ENCODE data around the gene CCNB2.

- no peak for TF ChIP-seq CTCF (IDR thresholded peaks at IDR 0.05; ENCODE audit: low read depth, low read length)
- no peak for TF ChIP-seq EZH2phosphoT487 (IDR thresholded peaks at IDR 0.05; ENCODE audit: low read depth)
Observed at GRCh38 chr15:59165726-59166125, 60.8 kb downstream of the CCNB2 start.
